NOMO-1 (cell line): ENCODE measurements around the gene CDH1.
A peak's percentile ranks its signal among the peaks of the same experiment; 100 is the strongest.

Experiments
- DNase-seq, 2 experiments: peaks; one replicate each; lab custom pipeline; 2025; ENCODE audit not compliant: unreplicated experiment in 2 of 2; lab: John Stamatoyannopoulos, UW

The CDH1 gene

DNA sequence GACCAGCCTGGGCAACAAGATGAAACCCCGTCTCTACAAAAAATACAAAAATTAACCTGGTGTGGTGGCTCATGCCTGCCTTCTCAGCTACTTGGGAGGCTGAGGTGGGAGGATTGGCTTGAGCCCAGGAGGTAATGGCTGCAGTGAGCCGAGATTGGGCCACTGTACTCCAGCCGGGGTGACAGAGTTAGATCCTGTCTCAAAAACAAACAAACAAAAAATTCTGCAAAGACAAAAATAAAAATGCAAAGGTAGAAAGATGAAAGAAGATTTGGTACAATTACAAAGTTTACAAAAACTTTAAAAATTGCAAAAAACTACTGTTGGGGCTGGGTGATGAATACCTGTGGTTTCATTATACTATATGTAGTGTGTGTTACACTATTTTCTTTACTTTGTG, 5.5 kb upstream of the CDH1 start:
- DNase-seq, result no peak

DNA sequence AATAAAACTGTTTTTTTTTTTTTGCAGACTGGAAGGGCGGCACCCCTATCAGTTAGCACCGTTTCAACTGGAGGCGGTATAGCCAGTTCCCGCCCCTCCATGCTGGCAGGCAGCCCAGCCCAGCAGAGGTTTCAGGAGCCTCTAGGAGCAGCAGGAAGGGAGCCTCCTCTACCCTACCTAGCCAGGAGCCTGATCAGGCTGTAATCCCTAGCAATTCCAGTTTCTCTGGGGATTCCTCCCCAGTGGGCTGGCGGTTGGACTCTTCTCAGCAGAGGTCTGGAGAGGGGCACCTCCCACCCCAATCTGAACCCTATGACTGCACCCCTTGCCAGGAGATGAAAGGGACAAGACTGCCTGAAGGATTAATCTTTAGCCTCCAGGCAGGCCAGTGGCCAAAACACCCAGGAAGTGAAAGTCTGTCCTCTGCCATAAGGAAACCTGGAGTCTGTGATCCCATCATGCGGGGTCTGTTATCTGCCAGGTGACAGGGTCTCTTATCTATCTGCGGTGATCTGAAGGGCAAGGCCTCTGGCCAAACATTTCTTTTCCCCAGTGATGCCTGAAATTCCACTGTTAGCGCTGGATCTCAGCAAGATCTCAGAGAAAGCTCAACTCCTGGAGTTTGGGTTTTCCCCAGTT, 4.9 kb upstream of the CDH1 start:
- DNase-seq, result no peak

DNA sequence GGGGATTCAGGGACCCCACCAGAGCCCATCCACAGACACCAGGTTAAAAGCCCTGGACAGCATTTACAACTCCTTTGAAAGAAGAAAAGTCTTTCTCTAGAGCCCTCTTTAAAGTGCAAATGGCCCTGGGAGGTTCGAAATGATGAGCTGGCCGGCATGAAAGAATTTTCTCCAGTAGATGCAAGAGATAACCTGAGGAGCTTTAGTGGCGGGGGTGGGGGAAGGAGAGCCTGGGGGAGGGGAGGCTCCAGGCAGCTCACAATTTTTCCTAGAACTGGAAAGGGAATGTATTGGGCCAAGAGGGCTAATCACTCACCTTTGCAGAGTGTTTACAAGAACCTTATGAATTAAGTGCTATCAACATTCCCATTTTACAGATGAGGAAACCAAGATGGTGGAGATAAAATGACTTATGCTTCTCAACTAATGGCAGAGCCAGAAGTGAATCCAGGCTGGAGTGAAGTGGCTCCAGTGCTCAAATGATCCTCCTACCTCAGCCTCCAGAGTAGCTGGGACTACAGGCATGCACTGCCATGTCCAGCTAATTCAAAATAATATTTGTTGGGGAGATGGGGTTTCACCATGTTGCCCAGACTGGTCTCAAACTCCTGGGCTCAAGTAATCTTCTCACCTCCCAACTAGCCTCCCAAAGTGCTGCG, 4.2 kb upstream of the CDH1 start:
- DNase-seq, result no peak

DNA sequence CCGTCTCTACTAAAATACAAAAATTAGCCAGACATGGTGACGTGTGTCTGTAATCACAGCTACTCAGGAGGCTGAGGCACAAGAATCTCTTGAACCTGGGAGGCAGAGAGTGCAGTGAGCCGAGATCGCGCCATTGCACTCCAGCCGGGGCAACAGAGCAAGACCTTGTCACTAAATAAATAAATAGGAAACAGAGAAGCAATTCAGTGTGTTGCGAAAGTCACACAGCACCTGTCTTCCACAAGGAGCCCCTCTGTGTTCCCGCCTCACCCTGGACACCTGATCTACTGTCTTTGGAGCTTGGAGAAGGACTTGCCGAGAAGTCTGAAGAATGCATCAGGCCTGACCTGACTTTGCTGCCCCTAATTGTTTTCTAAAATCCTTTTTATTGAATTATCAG, 3.5 kb upstream of the CDH1 start:
- DNase-seq, result no peak

DNA sequence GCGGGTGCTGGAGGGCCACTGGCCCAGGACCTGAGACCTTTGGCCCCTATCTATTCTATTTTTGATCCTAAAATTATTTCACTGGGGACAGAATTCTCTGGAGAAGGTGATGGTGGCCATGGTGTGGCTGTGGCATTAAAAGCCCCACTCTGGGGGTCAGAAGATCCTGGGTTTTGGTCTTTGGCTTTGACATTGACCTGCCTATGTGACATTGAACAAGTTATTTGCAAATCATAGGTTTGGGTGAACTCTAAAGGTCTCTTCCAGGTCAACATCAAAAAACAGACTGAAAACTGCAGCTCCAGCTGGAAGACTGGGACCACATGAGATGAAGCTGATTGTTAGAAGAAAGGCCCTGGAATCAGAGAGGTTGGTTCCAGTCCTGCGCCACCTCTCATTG, 2.3 kb upstream of the CDH1 start:
- no peak for DNase-seq

DNA sequence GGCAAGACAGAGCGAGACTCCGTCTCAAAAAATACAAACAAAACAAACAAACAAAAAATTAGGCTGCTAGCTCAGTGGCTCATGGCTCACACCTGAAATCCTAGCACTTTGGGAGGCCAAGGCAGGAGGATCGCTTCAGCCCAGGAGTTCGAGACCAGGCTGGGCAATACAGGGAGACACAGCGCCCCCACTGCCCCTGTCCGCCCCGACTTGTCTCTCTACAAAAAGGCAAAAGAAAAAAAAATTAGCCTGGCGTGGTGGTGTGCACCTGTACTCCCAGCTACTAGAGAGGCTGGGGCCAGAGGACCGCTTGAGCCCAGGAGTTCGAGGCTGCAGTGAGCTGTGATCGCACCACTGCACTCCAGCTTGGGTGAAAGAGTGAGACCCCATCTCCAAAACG, 531 bp upstream of the CDH1 start:
- DNase-seq, result no peak

DNA sequence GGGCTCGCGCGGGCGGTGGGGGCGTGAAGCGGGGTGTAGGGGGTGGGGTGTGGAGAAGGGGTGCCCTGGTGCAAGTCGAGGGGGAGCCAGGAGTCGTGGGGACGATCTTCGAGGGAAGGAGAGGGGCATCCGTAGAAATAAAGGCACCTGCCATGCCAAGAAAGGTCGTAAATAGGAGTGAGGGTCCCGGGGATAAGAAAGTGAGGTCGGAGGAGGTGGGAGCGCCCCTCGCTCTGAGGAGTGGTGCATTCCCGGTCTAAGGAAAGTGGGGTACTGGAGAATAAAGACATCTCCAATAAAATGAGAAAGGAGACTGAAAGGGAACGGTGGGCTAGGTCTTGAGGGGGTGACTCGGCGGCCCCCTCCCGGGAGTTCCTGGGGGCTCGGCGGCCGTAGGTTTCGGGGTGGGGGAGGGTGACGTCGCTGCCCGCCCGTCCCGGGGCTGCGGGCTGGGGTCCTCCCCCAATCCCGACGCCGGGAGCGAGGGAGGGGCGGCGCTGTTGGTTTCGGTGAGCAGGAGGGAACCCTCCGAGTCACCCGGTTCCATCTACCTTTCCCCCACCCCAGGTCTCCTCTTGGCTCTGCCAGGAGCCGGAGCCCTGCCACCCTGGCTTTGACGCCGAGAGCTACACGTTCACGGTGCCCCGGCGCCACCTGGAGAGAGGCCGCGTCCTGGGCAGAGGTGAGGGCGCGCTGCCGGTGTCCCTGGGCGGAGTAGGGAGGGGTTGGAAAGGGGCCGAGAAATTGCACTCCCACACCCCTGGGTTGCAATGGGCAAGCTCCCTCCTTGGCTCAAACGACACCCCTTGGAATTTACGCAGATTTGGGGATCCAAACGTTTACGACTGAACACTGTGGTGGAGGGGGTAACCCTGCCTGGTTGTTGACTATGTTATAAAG, 888 bp downstream of the CDH1 start:
- no peak for DNase-seq

DNA sequence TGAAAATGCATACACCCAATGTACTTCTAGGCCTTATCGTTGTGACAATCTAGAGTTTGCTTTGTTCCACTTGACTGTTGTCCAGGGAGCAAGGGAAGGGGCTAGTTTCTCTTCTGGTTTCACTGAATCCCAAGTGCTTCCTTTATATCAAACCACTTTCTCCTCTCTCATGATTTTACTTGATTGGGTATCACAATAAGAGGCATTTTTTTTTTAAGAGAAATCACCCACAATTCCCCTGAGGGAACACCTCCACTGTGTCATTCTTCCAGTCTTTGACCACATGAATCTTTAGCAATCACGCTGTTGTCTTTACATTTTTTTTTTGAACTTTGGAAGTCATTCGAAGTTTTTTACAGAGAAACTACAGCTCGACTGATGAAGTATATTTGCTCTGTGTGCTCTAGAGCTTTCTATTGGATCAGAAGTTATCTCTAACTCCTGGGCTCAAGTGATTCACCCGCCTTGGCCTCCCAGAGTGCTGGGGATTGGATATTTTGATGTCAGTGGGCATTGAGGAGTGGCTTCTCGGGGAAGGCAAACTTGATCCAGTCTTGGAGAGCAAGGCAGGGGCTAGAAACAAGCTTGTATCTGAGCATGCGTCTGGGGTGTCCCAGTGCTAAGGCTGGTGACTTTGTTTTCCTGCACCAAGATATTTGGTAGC, 3.0 kb downstream of the CDH1 start:
- peak; percentile 2 to 40 for DNase-seq

DNA sequence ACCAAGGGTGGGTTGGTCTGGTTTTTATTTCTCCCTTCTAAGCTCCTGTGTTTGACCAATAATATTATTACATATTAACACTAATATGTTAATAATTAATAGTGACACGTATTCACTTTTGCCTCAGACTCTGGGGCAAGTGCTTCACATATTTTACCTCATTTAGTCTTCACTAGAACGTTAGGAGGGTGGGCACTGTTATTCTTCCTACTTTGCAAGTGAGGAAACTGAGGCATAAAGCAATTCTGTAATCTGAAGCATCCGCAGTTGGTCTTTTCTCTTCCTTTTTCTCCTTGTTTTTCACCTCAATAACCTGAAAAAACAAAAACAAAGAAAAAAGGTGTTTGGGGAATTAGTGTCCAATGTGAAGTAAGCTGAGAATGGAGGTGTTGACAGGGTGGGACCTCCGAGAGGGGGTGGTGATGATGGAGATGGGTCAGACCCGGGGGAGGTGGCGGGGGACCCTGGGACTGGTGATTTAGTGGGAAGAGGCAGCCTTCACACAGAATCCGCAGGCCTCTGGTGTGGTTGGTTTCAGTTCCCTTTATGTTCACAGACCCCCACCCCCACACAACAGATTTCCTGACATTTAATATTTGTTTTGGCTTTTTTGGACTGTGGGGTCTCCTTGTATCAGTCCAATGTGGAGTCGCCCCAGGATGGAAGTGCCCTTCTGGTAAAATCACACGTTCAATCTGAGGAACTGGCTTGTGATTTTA, 3.7 kb downstream of the CDH1 start:
- peak; percentile 13 to 56 for DNase-seq

DNA sequence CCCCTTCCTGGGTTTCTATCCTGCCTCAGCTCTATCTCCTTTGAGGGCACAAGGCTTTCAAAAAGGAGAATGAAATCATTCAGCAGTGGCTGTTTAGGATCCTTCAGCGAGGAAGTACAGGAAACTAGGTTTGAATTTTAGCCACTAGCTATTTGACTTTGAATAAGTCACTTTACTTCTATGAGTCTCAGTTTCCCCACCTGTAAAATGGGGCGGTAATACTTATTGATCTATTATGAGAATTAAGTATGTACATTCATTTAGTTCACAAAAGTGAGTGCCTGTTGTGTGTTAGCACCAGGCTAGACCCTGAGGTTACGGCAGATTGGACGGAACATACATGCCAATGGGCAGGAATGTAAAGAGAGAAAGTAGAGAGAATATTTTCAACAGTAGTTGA, 6.6 kb downstream of the CDH1 start:
- no peak for DNase-seq

DNA sequence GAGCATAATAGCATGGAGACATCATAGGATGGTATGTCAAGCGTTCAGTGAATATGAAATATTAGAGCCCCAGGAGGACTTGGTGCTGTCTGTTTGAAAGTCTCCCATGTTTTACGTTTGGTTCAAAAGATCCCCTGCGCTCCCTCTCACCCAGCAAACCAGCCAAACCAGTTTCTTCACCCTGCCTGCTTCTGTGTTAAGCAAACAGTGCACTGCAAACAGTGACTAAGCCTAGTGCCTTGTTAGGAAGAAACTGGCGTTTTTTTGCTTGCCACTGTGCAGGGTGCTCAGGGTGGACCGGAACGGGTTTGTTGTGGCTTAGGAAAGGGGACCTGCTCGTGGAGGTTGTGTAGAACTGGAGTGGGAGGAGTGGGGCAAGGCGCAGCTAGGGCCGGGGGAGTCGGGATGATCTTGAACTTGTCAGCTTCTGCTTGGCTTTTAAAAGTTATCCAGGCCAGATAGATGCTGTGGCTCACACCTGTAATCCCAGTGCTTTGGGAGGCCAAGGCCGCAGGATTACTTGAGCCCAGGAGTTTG, 7.7 kb downstream of the CDH1 start:
- no peak for DNase-seq

DNA sequence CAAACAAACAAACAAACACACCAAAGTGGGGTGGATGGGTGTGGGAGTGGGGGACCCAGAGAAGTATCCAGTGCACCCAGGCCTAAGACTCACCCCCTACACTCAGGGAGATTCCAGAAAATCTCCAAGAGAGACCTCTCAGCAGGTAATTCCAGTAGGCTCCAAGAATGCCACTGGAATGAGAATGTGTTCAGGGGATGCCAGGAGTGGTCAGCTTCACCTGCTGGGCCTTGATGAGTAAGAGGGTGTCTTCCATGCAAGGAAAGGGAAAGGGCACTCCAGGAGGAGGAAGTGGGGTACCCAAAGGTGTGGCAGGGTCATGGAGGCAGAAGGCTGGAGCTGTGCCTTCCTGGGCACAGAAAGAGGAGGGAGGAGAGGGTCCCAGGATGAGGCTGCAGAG, 9.9 kb downstream of the CDH1 start:
- no peak for DNase-seq

DNA sequence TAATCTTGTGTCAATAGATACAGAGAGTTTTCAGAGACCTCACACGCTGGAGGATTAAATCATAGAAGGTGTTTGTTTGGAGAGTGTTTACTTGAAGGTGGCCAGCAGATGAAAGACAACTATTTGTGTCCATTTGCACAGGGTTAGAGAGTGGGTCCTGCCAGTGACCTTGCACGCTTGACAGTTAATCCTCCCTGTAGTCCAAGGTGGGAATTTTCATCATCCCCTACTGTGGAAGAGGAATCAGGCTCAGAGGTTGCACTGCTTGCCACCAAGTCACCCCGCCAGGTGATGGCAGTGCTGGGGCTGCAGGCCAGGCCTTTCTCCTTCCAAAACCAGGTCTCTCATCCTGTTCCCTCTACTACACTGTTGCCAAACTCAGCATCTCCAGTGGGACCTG, 12.3 kb downstream of the CDH1 start:
- DNase-seq, result no peak

DNA sequence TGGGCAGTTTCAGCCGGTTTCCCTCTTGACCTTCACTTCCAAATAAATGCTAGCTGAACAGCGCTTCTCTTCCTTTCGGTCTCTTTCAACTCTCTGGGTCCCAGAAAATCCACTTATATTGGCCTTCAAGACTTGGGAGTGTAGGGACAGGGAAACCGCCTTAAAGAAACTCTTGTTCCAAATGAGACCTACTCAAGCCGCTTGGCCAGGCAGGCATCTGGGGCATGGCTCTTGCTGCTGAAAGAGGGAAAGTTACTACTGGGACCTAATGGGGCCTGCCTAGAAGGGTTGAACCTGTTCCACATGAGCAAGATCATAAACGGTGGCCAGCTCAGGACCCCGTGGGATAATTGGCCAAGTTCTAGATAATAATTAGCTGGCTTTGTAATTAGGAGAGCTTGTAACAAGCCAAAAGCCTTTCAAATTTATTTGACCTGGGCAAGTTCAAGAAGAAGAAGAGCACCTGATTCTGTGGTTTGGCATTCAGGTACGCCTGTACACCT, 13.2 kb downstream of the CDH1 start:
- DNase-seq, result no peak

DNA sequence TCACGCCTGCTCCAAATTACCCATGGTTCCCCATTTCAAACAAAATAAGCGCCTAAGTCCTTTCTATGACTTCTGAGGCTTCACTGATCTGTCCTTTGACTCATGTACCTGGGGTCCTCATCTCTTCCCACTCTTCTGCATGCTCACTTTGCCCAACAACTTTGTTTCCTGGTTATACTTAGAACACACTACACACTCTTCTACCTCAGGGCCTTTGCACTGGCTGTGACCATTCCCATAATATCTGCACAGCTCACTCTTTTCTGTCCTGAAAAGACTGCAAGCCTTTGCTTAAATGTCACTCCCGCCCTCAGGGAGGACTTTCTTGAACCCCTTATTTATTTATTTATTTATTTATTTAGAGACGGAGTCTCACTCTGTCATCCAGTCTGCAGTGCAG, 14.1 kb downstream of the CDH1 start:
- DNase-seq, result no peak

DNA sequence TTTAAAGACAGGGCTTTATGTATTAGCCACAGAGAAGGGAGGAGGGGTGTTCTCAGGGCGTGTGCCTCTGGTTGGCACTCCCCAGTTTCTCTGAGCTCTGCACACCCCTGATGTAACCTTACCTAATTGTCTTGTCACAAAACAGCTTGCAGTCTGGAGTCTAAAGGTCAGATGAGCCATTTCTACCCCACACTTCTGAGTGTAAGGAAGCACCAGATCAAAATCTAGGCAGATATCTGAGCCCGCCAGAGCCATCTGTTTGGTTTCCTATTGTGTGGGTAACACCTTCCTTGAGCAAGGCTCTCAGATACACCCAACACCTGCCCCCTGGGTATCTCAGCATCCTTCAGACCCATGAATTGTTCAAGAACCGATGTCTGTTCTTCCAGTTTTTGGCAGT, 15.5 kb downstream of the CDH1 start:
- DNase-seq, result peak; percentile 2 to 14

DNA sequence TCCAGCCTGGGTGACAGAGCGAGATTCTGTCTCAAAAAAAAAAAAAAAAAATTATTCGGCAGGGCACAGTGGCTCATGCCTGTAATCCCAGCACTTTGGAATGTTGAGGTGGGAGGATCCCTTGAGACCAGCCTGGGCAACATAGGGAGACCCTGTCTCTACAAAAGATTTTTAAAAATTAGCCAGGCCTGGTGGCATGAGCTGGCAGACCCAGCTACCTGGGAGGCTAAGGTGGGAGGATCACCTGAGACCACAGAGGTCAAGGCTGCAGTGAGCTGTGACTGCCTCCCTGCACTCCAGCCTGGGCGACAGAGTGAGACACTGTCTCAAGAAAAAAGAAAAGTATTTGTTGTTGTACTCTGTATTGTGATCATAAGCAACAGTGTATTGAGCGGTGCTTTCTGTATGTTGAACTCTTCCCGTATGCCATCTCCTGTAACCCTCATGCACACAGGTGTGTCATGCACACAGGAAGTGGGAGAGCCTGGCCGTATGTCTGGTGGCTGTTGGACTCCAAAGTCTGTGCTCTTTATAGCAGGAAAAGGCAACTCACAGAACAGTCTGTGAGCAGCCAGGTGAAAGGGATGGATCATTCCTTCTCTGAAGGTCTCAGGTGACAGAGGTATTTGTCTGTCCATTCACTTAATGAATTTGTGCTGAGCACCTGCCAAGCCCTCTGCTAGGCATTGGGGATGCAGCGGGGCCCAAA, 17.1 kb downstream of the CDH1 start:
- DNase-seq, result no peak

DNA sequence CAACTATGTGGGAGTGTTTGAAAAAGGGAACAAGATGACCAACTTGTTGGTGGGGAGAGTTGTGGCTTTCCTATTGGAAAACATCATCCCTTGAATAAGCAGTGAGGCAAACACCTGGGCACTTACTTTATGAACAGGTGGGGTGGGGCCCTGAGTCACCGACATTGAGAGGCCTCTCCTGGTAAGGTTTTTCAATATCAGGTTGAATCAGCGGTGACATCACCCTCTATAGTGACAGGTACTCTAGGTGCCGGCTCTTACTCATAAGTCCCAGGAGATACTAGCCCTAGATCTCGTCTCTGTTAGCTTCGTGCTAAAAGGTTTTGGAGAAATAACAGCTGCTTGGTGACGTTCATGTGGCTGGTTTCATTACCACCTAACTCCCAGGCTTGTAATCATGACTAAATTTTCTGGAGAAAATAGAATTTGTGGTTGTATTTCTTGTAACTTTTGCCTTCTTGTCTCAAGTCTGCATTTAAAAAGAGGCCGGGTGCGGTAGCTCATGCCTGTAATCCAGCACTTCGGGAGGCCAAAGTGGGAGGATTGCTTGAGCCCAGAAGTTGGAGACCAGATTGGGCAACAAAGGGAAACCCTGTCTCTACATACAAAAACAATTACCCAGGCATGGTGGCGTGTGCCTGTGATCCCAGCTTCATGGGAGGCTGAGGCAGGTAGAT, 19.3 kb downstream of the CDH1 start:
- DNase-seq, result no peak

DNA sequence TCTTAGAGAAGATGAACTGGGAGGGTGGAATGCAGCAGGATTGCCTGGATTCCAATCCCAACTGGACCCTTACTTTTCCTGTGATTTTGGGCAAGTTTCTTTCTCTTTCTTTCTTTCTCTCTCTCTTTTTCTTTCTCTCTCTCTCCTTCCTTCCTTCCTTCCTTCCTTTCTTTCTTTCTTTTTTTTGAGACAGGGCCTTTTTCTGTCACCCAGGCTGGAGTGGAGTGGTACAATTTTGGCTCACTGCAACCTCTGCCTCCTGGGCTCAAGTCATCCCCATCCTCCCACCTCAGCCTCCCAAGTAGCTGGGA, 20.5 kb downstream of the CDH1 start:
- DNase-seq, result no peak
